Muscle layer of colon (tissue), 2 donors: ENCODE data around the gene ITGA1.
A peak's percentile ranks its signal among the peaks of the same experiment; 100 is the strongest.
"Not testable (repeated sequence)": the region's sequence is repeated elsewhere in the genome, so short reads cannot be mapped to it uniquely, and the experiment has no call there.

ENCODE experiments used
- H3K27ac ChIP-seq: one replicate; pipeline ENCODE4 v1.7.0; 2013; ENCODE audit warnings: low read depth, mild to moderate bottlenecking, low read length, moderate library complexity
- H3K27me3 ChIP-seq, 2 donors: one replicate each; pipeline ENCODE4 v1.7.0; 2013; ENCODE audit warnings: low read length in 2 of 2, mild to moderate bottlenecking in 2 of 2; ENCODE audit not compliant: insufficient read depth in 2 of 2, control insufficient read depth in 1 of 2
- H3K36me3 ChIP-seq: one replicate; pipeline ENCODE4 v1.7.0; 2013; ENCODE audit warnings: mild to moderate bottlenecking, low read length; ENCODE audit not compliant: insufficient read depth
- H3K4me1 ChIP-seq: one replicate; pipeline ENCODE4 v1.7.0; 2013; ENCODE audit warnings: mild to moderate bottlenecking, low read length; ENCODE audit not compliant: insufficient read depth
- H3K4me3 ChIP-seq, 2 donors: one replicate each; pipeline ENCODE4 v1.7.0; 2013; ENCODE audit warnings: low read length in 2 of 2, low read depth in 1 of 2, mild to moderate bottlenecking in 1 of 2, moderate library complexity in 1 of 2
- H3K9ac ChIP-seq: one replicate; pipeline ENCODE4 v1.7.0; 2013; ENCODE audit warnings: low read length
- H3K9me3 ChIP-seq: one replicate; pipeline ENCODE4 v1.7.0; 2013; ENCODE audit warnings: mild to moderate bottlenecking, low read length
- donor health status: abdominal sarcoma.
- donor health status: Adenocarcinoma of cecum.

Gene ITGA1

GRCh38 chr5:52837068-52837467 lies 49.4 kb downstream of the ITGA1 start:
- H3K36me3 ChIP-seq = no peaks in the 10 kb centered on the region
- H3K4me1 ChIP-seq = peaks cover 59% of the 10 kb centered on the region
- H3K27me3 ChIP-seq = no peaks in the 10 kb centered on the region
- no peaks in the 10 kb centered on the region for H3K9me3 ChIP-seq
- H3K9ac ChIP-seq = peak overlapping the region; percentile 16
- no peak overlapping the region for H3K4me3 ChIP-seq
- peak overlapping the region; percentile 65 for H3K27ac ChIP-seq

GRCh38 chr5:52837591-52838001 lies 49.9 kb downstream of the ITGA1 start:
- peak overlapping the region; percentile 16 for H3K9ac ChIP-seq
- H3K4me3 ChIP-seq = no peak overlapping the region
- H3K9me3 ChIP-seq = no peaks in the 10 kb centered on the region
- H3K36me3 ChIP-seq = no peaks in the 10 kb centered on the region
- H3K27ac ChIP-seq = peak overlapping the region; percentile 65
- H3K27me3 ChIP-seq = no peaks in the 10 kb centered on the region
- peaks cover 61% of the 10 kb centered on the region for H3K4me1 ChIP-seq

- Histone ChIP-seq H3K4me1 (peaks cover 61% of the 10 kb centered on the region), H3K9me3 (no peaks in the 10 kb centered on the region), H3K4me3 (no peak overlapping the region)
Measured at GRCh38 chr5:52838326-52839015, 50.8 kb downstream of the ITGA1 start.

GRCh38 chr5:52839285-52839684 lies 51.6 kb downstream of the ITGA1 start:
- Histone ChIP-seq H3K9ac (no peak overlapping the region), H3K4me1 (peaks cover 62% of the 10 kb centered on the region), H3K36me3 (no peaks in the 10 kb centered on the region), H3K27me3 (no peaks in the 10 kb centered on the region), H3K9me3 (no peaks in the 10 kb centered on the region), H3K4me3 (no peak overlapping the region), H3K27ac (peak overlapping the region; percentile 84)

More at GRCh38 chr5:52838326-52839015, 50.8 kb downstream of the ITGA1 start:
- H3K27me3 ChIP-seq = no peaks in the 10 kb centered on the region
- H3K9ac ChIP-seq = no peak overlapping the region
- no peaks in the 10 kb centered on the region for H3K36me3 ChIP-seq
- peak overlapping the region; percentile 24 for H3K27ac ChIP-seq

GRCh38 chr5:52840277-52841050 lies 52.7 kb downstream of the ITGA1 start:
- H3K27me3 ChIP-seq = no peaks in the 10 kb centered on the region
- H3K4me1 ChIP-seq = peaks cover 73% of the 10 kb centered on the region
- H3K9ac ChIP-seq = peak overlapping the region; percentile 51
- H3K9me3 ChIP-seq = no peaks in the 10 kb centered on the region
- peak overlapping the region in 1 of 2 donors; percentile 44 for H3K4me3 ChIP-seq
- H3K36me3 ChIP-seq = no peaks in the 10 kb centered on the region
- H3K27ac ChIP-seq = peak overlapping the region; percentile 84

GRCh38 chr5:52841114-52841513 lies 53.4 kb downstream of the ITGA1 start:
- no peak overlapping the region for H3K4me3 ChIP-seq
- peak overlapping the region; percentile 84 for H3K27ac ChIP-seq
- H3K4me1 ChIP-seq = peaks cover 74% of the 10 kb centered on the region
- no peaks in the 10 kb centered on the region for H3K9me3 ChIP-seq
- no peaks in the 10 kb centered on the region for H3K36me3 ChIP-seq
- no peak overlapping the region for H3K9ac ChIP-seq
- H3K27me3 ChIP-seq = no peaks in the 10 kb centered on the region

- Histone ChIP-seq H3K9me3 (no peaks in the 10 kb centered on the region), H3K27me3 (no peaks in the 10 kb centered on the region), H3K9ac (no peak overlapping the region), H3K4me1 (peaks cover 76% of the 10 kb centered on the region), H3K27ac (no peak overlapping the region), H3K36me3 (no peaks in the 10 kb centered on the region), H3K4me3 (no peak overlapping the region)
Measured at GRCh38 chr5:52842111-52842510, 54.4 kb downstream of the ITGA1 start.

GRCh38 chr5:52844885-52845284 lies 57.2 kb downstream of the ITGA1 start:
- H3K9ac ChIP-seq = no peak overlapping the region
- H3K9me3 ChIP-seq = no peaks in the 10 kb centered on the region
- H3K36me3 ChIP-seq = no peaks in the 10 kb centered on the region
- peak overlapping the region in 1 of 2 donors; percentile 7 for H3K4me3 ChIP-seq
- peak overlapping the region; percentile 78 for H3K27ac ChIP-seq
- H3K27me3 ChIP-seq = no peaks in the 10 kb centered on the region
- peaks cover 68% of the 10 kb centered on the region for H3K4me1 ChIP-seq

GRCh38 chr5:52846182-52846842 lies 58.6 kb downstream of the ITGA1 start:
- no peak overlapping the region for H3K4me3 ChIP-seq
- no peaks in the 10 kb centered on the region for H3K9me3 ChIP-seq
- no peaks in the 10 kb centered on the region for H3K27me3 ChIP-seq
- peak overlapping the region; percentile 78 for H3K27ac ChIP-seq
- H3K36me3 ChIP-seq = no peaks in the 10 kb centered on the region
- H3K4me1 ChIP-seq = peaks cover 54% of the 10 kb centered on the region
- no peak overlapping the region for H3K9ac ChIP-seq

- H3K27me3 ChIP-seq, H3K27ac ChIP-seq, H3K9me3 ChIP-seq, H3K9ac ChIP-seq, H3K36me3 ChIP-seq, H3K4me3 ChIP-seq: not testable (repeated sequence)
- peaks cover 62% of the 10 kb centered on the region for H3K4me1 ChIP-seq
Measured at GRCh38 chr5:52848688-52849087, 61.0 kb downstream of the ITGA1 start.

- Histone ChIP-seq H3K27me3 (no peaks in the 10 kb centered on the region), H3K4me3 (no peak overlapping the region), H3K4me1 (peaks cover 63% of the 10 kb centered on the region), H3K36me3 (no peaks in the 10 kb centered on the region), H3K9me3 (no peaks in the 10 kb centered on the region), H3K9ac (no peak overlapping the region), H3K27ac (no peak overlapping the region)
Measured at GRCh38 chr5:52849544-52849943, 61.8 kb downstream of the ITGA1 start.
